ENCODE data around the gene GOLGA6L10.
"Not testable (repeated sequence)": the region's sequence is repeated elsewhere in the genome, so short reads cannot be mapped to it uniquely, and the experiment has no call there.

DNA sequence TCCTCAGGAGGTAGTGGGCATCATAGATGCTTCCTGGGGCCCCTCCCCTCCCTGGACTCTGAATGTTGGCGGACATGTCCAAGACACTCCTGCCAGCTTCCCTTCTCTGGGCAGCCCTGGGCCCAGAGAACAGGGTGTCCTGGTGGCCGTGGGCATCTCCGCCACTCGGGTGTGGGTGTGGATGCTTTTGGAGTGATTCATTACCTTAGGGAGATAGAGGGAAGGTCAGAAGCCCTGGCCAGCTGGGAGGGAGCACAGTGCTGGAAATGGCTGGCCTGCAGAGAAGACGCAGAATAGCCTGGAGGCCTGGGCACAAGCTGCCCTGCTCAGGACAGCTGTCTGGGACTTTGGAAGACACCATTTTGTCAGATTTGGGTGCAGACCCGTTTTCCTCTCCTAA is 48.9 kb downstream of the GOLGA6L10 start:
- TF ChIP-seq, protein P1, sequence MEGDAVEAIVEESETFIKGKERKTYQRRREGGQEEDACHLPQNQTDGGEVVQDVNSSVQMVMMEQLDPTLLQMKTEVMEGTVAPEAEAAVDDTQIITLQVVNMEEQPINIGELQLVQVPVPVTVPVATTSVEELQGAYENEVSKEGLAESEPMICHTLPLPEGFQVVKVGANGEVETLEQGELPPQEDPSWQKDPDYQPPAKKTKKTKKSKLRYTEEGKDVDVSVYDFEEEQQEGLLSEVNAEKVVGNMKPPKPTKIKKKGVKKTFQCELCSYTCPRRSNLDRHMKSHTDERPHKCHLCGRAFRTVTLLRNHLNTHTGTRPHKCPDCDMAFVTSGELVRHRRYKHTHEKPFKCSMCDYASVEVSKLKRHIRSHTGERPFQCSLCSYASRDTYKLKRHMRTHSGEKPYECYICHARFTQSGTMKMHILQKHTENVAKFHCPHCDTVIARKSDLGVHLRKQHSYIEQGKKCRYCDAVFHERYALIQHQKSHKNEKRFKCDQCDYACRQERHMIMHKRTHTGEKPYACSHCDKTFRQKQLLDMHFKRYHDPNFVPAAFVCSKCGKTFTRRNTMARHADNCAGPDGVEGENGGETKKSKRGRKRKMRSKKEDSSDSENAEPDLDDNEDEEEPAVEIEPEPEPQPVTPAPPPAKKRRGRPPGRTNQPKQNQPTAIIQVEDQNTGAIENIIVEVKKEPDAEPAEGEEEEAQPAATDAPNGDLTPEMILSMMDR (IDR thresholded peaks at IDR 0.05; ENCODE audit: low read length) = not testable (repeated sequence)
- not testable (repeated sequence) for TF ChIP-seq EZH2phosphoT487 (IDR thresholded peaks at IDR 0.05; ENCODE audit: low read length); EZH2 (optimal IDR thresholded peaks at IDR 0.05; ENCODE audit: low read depth, low read length)

All from MM.1S (cell line).